ENCODE results near the gene RANBP1. TPM values are rescaled to one million over a fixed set of nuclear protein-coding genes. Genes with fewer than 3 reads are reported as not detected.

The RANBP1 gene
- total RNA-seq, 1 experiment from 2014 or later: 365 TPM

GRCh38 chr22:20155330-20156041, 39.6 kb downstream of the RANBP1 start:
- H3K27me3 Mint-ChIP-seq (ENCODE audit: insufficient read depth, unreplicated experiment): peaks cover 3% of the 10 kb centered on the region
- ChIA-PET POLR2A (no interaction called here), CTCF (no interaction called here)
- no peaks in the 10 kb centered on the region for H3K9me3 Mint-ChIP-seq (ENCODE audit: unreplicated experiment)
- no peak for TF ChIP-seq CTCF (IDR thresholded peaks at IDR 0.05; ENCODE audit: insufficient read depth in 1 of 2, low read depth in 1 of 2, low read length in 1 of 2, severe bottlenecking in 1 of 2, unreplicated experiment in 1 of 2)
- H3K4me1 ChIP-seq: no peaks in the 10 kb centered on the region
- DNase-seq: no peak
- H3K27ac Mint-ChIP-seq (ENCODE audit: unreplicated experiment): no peak overlapping the region
- H3K4me3 Mint-ChIP-seq (ENCODE audit: unreplicated experiment): no peak overlapping the region
- no peaks in the 10 kb centered on the region for H3K36me3 Mint-ChIP-seq (ENCODE audit: insufficient read depth, unreplicated experiment)
- no TSS peak for BruUV-seq (replicated peaks)
- H3K4me1 Mint-ChIP-seq (ENCODE audit: low read depth, unreplicated experiment): no peaks in the 10 kb centered on the region
- H3K9me3 ChIP-seq: no peaks in the 10 kb centered on the region
- H3K36me3 ChIP-seq (ENCODE audit: control insufficient read depth, insufficient read depth, low read length): no peaks in the 10 kb centered on the region
- intact Hi-C loops (cut with micrococcal nuclease; ENCODE audit: unreplicated experiment): no loop called here
- H3K4me3 ChIP-seq (ENCODE audit: low read depth, low read length): no peak overlapping the region
- no peaks in the 10 kb centered on the region for H3K27me3 ChIP-seq (replicated peaks; ENCODE audit: control insufficient read depth, insufficient read depth, low read length)

- TF ChIP-seq CTCF (IDR thresholded peaks at IDR 0.05; ENCODE audit: insufficient read depth in 1 of 2, low read depth in 1 of 2, low read length in 1 of 2, severe bottlenecking in 1 of 2, unreplicated experiment in 1 of 2): no peak
- Histone ChIP-seq H3K36me3 (ENCODE audit: control insufficient read depth, insufficient read depth, low read length) (no peaks in the 10 kb centered on the region), H3K4me1 (no peaks in the 10 kb centered on the region), H3K27me3 (replicated peaks; ENCODE audit: control insufficient read depth, insufficient read depth, low read length) (no peaks in the 10 kb centered on the region), H3K9me3 (no peaks in the 10 kb centered on the region), H3K4me3 (ENCODE audit: low read depth, low read length) (no peak overlapping the region)
- no TSS peak for BruUV-seq (replicated peaks)
- Mint-ChIP-seq H3K4me3 (ENCODE audit: unreplicated experiment) (no peak overlapping the region), H3K27me3 (ENCODE audit: insufficient read depth, unreplicated experiment) (peaks cover 3% of the 10 kb centered on the region), H3K27ac (ENCODE audit: unreplicated experiment) (no peak overlapping the region), H3K36me3 (ENCODE audit: insufficient read depth, unreplicated experiment) (no peaks in the 10 kb centered on the region), H3K9me3 (ENCODE audit: unreplicated experiment) (no peaks in the 10 kb centered on the region), H3K4me1 (ENCODE audit: low read depth, unreplicated experiment) (no peaks in the 10 kb centered on the region)
- ChIA-PET POLR2A (no interaction called here), CTCF (no interaction called here)
- intact Hi-C loops (cut with micrococcal nuclease; ENCODE audit: unreplicated experiment): no loop called here
- DNase-seq: no peak
Observed at GRCh38 chr22:20156042-20156389, 40.1 kb downstream of the RANBP1 start.

- intact Hi-C loops (cut with micrococcal nuclease; ENCODE audit: unreplicated experiment): loop anchor here (1.0 kb wide), 2 partner anchors 81 to 128 kb away; no protein-coding TSS in a partner anchor
- ChIA-PET POLR2A (no interaction called here), CTCF (interaction anchor here (0.6 to 1.6 kb wide), 10 partner anchors 18 to 714 kb away, joined by 3 to 24 read pairs (median 4); no protein-coding TSS in a partner anchor)
Observed at GRCh38 chr22:20156611-20157429, 40.9 kb downstream of the RANBP1 start.

More at GRCh38 chr22:20156611-20157429, 40.9 kb downstream of the RANBP1 start:
- Histone ChIP-seq H3K27me3 (replicated peaks; ENCODE audit: control insufficient read depth, insufficient read depth, low read length) (no peaks in the 10 kb centered on the region), H3K4me1 (no peaks in the 10 kb centered on the region), H3K9me3 (no peaks in the 10 kb centered on the region), H3K36me3 (ENCODE audit: control insufficient read depth, insufficient read depth, low read length) (no peaks in the 10 kb centered on the region), H3K4me3 (ENCODE audit: low read depth, low read length) (no peak overlapping the region)
- Mint-ChIP-seq H3K27ac (ENCODE audit: unreplicated experiment) (no peak overlapping the region), H3K4me3 (ENCODE audit: unreplicated experiment) (no peak overlapping the region), H3K27me3 (ENCODE audit: insufficient read depth, unreplicated experiment) (peaks cover 3% of the 10 kb centered on the region), H3K9me3 (ENCODE audit: unreplicated experiment) (no peaks in the 10 kb centered on the region), H3K36me3 (ENCODE audit: insufficient read depth, unreplicated experiment) (no peaks in the 10 kb centered on the region), H3K4me1 (ENCODE audit: low read depth, unreplicated experiment) (no peaks in the 10 kb centered on the region)
- BruUV-seq (replicated peaks): no TSS peak
- TF ChIP-seq CTCF (IDR thresholded peaks at IDR 0.05; ENCODE audit: insufficient read depth in 1 of 2, low read depth in 1 of 2, low read length in 1 of 2, severe bottlenecking in 1 of 2, unreplicated experiment in 1 of 2): peak; percentile 96 to 97
- DNase-seq: peak; percentile 79 to 86
